ENCODE results near the gene NKAIN1.
"Not testable (repeated sequence)": the region's sequence is repeated elsewhere in the genome, so short reads cannot be mapped to it uniquely, and the experiment has no call there.

Gene NKAIN1

GRCh38 chr1:31153423-31153822 lies 86.3 kb downstream of the NKAIN1 start:
- no peak for DNase-seq (ENCODE audit: low read depth)

- no peak for DNase-seq (ENCODE audit: low read depth)
Measured at GRCh38 chr1:31152181-31152795, 87.4 kb downstream of the NKAIN1 start.

GRCh38 chr1:31151402-31151801 lies 88.3 kb downstream of the NKAIN1 start:
- DNase-seq (ENCODE audit: low read depth): no peak

- DNase-seq (ENCODE audit: low read depth): no peak
Measured at GRCh38 chr1:31148409-31148808, 91.3 kb downstream of the NKAIN1 start.

- no peak for DNase-seq (ENCODE audit: low read depth)
Measured at GRCh38 chr1:31145648-31146047, 94.0 kb downstream of the NKAIN1 start.

- DNase-seq (ENCODE audit: low read depth): no peak
Measured at GRCh38 chr1:31144442-31144841, 95.2 kb downstream of the NKAIN1 start.

- DNase-seq (ENCODE audit: low read depth): no peak
Measured at GRCh38 chr1:31143455-31143854, 96.2 kb downstream of the NKAIN1 start.

GRCh38 chr1:31142406-31142805 lies 97.3 kb downstream of the NKAIN1 start:
- no peak for DNase-seq (ENCODE audit: low read depth)

- no peak for DNase-seq (ENCODE audit: low read depth)
Measured at GRCh38 chr1:31140299-31140698, 99.4 kb downstream of the NKAIN1 start.

GRCh38 chr1:31138797-31139521 lies 100.7 kb downstream of the NKAIN1 start:
- not testable (repeated sequence) for DNase-seq (ENCODE audit: low read depth)

GRCh38 chr1:31137873-31138272 lies 101.8 kb downstream of the NKAIN1 start:
- DNase-seq (ENCODE audit: low read depth): not testable (repeated sequence)

GRCh38 chr1:31135973-31136600 lies 103.6 kb downstream of the NKAIN1 start:
- DNase-seq (ENCODE audit: low read depth): no peak

- DNase-seq (ENCODE audit: low read depth): no peak
Measured at GRCh38 chr1:31133368-31133767, 106.3 kb downstream of the NKAIN1 start.

Measured in activated T-helper 1 cell treated with Interleukin-2 at 50 U/mL for 16 hours (primary cell).